GM12892 (cell line): Measurements from ENCODE around the gene HOGA1.

Source experiments
- POLR2A ChIP-seq: IDR thresholded peaks from 2 replicates; pipeline ENCODE4 v1.6.1; 2011; ENCODE audit warnings: low read depth, low read length, control low read depth
- TAF1 ChIP-seq: IDR thresholded peaks from 2 replicates; pipeline ENCODE4 v1.6.1; 2011; ENCODE audit warnings: low read depth, mild to moderate bottlenecking, control low read depth, low read length, borderline replicate concordance

DNA sequence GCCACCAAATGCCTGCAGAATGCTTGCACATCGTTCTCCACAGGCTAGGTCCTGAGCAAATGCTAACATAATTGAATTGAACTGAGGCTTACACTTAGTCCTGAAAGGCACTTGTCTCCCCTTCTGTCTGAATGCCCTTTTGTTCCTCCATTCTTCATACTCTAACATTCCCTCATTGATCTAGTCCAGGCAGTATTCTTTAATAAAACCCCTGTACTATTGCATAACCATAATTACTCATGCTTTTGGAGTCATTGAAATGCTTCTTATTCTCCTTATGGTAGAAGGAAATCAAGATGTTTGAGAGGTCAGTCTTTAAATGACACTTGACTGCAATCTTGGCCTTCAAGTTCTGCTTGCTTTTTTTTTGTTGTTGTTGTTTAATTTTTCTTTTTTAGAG lies 63.4 kb downstream of the HOGA1 start:
- TF ChIP-seq TAF1 = no peak
- TF ChIP-seq POLR2A = no peak
